ENCODE results near the gene VPS4A.
A peak's percentile ranks its signal among the peaks of the same experiment; 100 is the strongest.

DNA sequence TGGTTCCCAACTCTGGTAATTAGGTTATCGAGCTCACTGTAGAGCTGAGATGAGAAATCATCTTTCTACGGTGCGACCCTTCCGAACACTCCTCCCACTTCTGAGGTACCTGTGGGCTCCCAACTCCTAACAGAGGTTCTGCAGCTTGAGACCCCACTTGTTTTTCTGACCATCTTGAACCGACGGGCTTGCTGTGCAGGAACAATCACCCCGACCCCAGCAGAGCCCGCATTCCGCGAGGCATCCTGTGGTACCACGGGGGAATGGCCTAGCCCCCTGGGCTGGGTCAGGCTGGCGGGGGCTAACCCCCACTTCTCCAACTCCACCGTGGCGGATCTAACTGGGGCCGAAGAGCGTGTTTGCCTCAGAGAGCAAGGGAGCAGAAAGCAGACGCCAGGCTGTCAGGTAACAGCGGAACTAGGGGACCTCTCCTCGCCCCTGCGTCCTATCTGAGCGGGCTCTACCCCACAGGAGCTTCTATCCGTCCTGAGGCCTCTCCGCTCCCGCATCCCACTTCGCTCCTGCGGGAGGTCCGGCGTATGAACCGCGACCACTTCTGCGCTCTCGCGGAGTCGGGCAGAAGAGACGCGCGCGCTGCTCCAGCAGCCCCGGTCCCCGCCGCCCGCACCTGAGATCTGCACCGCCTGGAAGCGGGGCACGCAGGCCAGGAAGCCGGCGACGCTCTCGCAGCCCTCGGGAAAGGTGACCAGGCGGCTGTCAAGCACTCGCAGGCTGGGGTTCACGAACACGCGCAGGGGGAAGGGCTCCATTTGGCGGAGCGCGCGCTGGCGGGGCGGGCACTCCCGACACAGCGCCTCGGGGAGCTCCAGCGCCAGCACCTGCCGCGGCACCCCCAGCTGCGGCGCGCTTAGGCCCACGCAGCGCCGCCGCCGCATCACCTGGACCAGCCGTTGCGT, 18.5 kb downstream of the VPS4A start:
- TF ChIP-seq, protein P1, sequence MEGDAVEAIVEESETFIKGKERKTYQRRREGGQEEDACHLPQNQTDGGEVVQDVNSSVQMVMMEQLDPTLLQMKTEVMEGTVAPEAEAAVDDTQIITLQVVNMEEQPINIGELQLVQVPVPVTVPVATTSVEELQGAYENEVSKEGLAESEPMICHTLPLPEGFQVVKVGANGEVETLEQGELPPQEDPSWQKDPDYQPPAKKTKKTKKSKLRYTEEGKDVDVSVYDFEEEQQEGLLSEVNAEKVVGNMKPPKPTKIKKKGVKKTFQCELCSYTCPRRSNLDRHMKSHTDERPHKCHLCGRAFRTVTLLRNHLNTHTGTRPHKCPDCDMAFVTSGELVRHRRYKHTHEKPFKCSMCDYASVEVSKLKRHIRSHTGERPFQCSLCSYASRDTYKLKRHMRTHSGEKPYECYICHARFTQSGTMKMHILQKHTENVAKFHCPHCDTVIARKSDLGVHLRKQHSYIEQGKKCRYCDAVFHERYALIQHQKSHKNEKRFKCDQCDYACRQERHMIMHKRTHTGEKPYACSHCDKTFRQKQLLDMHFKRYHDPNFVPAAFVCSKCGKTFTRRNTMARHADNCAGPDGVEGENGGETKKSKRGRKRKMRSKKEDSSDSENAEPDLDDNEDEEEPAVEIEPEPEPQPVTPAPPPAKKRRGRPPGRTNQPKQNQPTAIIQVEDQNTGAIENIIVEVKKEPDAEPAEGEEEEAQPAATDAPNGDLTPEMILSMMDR (IDR thresholded peaks at IDR 0.05; ENCODE audit: insufficient read depth, low read length) = no peak
- TF ChIP-seq, protein P2, sequence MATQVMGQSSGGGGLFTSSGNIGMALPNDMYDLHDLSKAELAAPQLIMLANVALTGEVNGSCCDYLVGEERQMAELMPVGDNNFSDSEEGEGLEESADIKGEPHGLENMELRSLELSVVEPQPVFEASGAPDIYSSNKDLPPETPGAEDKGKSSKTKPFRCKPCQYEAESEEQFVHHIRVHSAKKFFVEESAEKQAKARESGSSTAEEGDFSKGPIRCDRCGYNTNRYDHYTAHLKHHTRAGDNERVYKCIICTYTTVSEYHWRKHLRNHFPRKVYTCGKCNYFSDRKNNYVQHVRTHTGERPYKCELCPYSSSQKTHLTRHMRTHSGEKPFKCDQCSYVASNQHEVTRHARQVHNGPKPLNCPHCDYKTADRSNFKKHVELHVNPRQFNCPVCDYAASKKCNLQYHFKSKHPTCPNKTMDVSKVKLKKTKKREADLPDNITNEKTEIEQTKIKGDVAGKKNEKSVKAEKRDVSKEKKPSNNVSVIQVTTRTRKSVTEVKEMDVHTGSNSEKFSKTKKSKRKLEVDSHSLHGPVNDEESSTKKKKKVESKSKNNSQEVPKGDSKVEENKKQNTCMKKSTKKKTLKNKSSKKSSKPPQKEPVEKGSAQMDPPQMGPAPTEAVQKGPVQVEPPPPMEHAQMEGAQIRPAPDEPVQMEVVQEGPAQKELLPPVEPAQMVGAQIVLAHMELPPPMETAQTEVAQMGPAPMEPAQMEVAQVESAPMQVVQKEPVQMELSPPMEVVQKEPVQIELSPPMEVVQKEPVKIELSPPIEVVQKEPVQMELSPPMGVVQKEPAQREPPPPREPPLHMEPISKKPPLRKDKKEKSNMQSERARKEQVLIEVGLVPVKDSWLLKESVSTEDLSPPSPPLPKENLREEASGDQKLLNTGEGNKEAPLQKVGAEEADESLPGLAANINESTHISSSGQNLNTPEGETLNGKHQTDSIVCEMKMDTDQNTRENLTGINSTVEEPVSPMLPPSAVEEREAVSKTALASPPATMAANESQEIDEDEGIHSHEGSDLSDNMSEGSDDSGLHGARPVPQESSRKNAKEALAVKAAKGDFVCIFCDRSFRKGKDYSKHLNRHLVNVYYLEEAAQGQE (IDR thresholded peaks at IDR 0.05; ENCODE audit: insufficient replicate concordance, low read depth) = no peak
- TF ChIP-seq POLR2AphosphoS5 (IDR thresholded peaks at IDR 0.05; ENCODE audit: low read depth) (peak; percentile 47), GABPA (IDR thresholded peaks at IDR 0.05; ENCODE audit: low read depth) (no peak)

Measured in HL-60 (cell line).